Mesothelial cell of epicardium (in vitro differentiated cells): ENCODE data around the gene ACOT2. TPM values are rescaled to one million over a fixed set of nuclear protein-coding genes. Genes with fewer than 3 reads are reported as not detected.
"Not testable (repeated sequence)": the region's sequence is repeated elsewhere in the genome, so short reads cannot be mapped to it uniquely, and the experiment has no call there.

ENCODE experiments used
- DNase-seq, 2 experiments: peaks; one replicate each; pipeline ENCODE4 v3.0.0; 2021; ENCODE audit warnings: low spot score in 2 of 2; ENCODE audit not compliant: unreplicated experiment in 2 of 2
- H3K27ac Mint-ChIP-seq: 2 replicates; pipeline ENCODE4 v1.8.0; 2021; ENCODE audit warnings: mixed read lengths
- H3K27me3 Mint-ChIP-seq: 2 replicates; pipeline ENCODE4 v1.8.0; 2021; ENCODE audit warnings: low read depth, mixed read lengths
- H3K36me3 Mint-ChIP-seq: 2 replicates; pipeline ENCODE4 v1.8.0; 2021; ENCODE audit warnings: mixed read lengths
- H3K4me1 Mint-ChIP-seq: 2 replicates; pipeline ENCODE4 v1.8.0; 2021; ENCODE audit warnings: mixed read lengths
- H3K4me3 Mint-ChIP-seq: 2 replicates; pipeline ENCODE4 v1.8.0; 2021; ENCODE audit warnings: mild to moderate bottlenecking, moderate library complexity, mixed read lengths
- H3K9me3 Mint-ChIP-seq: 2 replicates; pipeline ENCODE4 v1.8.0; 2021; ENCODE audit warnings: mixed read lengths
- total RNA-seq: library from RNA; stranded (reverse); gene quantifications from 3 replicates; pipeline ENCODE4 v1.2.1, GENCODE V29; 2021
- TF ChIP-seq, protein P1 (sequence below): fragments of 200-600 bp; sonication (generic); IDR thresholded peaks from one replicate; pipeline ENCODE4 v1.5.0; 2021; ENCODE audit warnings: antibody characterized with exemption; ENCODE audit not compliant: unreplicated experiment

Gene ACOT2
- total RNA-seq, 1 donor from 2014 or later = 25.6 TPM

DNA sequence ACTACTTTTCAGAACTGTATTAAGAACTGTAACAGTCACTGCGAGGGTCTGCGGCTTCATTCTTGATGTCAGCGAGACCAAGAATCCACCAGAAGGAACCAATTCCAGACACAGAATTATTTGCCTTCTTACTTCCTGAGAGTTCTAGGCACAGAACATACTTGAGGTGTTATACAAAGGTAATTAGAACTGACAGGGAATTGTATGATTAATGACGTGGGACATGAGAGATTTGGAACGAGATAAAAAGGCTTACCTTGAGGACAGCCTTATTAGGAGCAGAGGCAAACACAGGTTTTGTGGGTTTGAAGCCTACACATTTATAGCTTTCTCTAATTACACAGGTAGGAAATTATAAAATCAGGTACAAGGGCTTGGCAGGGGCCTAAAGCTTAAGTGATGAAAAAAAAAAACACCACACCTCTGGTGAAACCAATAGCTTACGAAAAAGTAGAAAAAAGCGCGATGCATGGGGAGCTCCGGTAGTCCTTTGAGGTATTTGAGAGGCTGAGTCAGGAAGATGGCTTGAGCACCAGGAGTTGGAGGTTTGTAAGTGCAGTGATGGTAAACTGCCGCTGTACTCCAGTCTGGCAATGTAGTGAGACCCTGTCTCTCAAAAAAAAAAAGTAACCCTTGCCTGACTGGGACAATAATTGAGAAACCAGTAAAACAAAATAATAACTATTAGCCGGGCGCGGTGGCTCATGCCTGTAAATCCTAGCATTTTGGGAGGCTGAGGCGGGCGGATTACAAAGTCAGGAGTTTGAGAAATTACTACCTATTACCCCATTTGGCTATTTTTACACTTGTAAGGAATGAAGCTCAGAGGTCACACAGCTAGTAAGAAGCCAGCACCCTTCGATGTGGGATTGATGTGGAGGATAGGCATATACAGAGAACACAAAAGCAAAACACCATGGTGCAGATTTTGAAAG, 795 bp upstream of the ACOT2 start:
- Mint-ChIP-seq H3K4me1 (peaks cover 40% of the 10 kb centered on the region), H3K27me3 (no peaks in the 10 kb centered on the region), H3K4me3 (peak overlapping the region; percentile 90), H3K36me3 (peaks cover 16% of the 10 kb centered on the region), H3K9me3 (no peaks in the 10 kb centered on the region), H3K27ac (peak overlapping the region; percentile 92)
- TF ChIP-seq, protein P1, sequence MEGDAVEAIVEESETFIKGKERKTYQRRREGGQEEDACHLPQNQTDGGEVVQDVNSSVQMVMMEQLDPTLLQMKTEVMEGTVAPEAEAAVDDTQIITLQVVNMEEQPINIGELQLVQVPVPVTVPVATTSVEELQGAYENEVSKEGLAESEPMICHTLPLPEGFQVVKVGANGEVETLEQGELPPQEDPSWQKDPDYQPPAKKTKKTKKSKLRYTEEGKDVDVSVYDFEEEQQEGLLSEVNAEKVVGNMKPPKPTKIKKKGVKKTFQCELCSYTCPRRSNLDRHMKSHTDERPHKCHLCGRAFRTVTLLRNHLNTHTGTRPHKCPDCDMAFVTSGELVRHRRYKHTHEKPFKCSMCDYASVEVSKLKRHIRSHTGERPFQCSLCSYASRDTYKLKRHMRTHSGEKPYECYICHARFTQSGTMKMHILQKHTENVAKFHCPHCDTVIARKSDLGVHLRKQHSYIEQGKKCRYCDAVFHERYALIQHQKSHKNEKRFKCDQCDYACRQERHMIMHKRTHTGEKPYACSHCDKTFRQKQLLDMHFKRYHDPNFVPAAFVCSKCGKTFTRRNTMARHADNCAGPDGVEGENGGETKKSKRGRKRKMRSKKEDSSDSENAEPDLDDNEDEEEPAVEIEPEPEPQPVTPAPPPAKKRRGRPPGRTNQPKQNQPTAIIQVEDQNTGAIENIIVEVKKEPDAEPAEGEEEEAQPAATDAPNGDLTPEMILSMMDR = no peak
- DNase-seq = no peak

DNA sequence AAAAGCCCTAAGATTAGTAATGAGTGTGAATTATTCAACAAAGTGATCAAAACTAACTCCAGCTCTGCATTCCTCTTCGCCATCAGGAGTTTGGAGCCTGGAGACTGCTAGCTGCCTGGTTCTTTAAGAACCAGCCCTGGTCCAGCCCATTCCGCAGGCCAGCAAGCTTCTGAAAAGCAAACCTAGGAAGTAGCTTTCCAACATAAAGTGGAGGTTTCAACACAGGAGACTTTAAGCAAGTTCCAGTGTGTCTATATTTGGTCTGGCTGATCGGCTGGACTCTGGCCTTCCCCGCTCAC, 178 bp upstream of the ACOT2 start:
- Mint-ChIP-seq H3K27ac (peak overlapping the region; percentile 92), H3K36me3 (peaks cover 19% of the 10 kb centered on the region), H3K4me3 (peak overlapping the region; percentile 90), H3K4me1 (peaks cover 40% of the 10 kb centered on the region)
- not testable (repeated sequence) for H3K27me3 Mint-ChIP-seq, H3K9me3 Mint-ChIP-seq, DNase-seq

DNA sequence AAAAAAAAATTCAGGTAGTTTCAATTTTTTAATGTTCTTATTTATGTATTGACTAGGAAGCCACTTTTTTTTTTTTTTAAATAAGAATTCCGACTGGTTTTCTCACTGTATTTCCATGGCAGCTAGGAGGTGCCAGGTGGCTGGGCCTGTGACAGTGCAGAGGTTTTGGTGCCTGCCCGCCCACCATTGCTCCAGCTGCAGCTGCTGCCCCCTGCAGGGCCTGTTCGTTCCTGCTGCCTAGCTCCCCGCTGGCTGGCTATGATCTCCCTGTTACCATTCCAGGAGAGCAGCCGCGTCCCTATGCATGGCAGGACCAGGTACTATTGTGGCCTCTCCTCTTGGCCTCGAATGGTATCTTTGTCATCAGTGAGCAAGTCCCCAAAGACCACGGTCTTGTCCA, 1.9 kb downstream of the ACOT2 start:
- H3K4me1 Mint-ChIP-seq = peaks cover 28% of the 10 kb centered on the region
- peaks cover 16% of the 10 kb centered on the region for H3K36me3 Mint-ChIP-seq
- peak overlapping the region; percentile 17 for H3K4me3 Mint-ChIP-seq
- H3K9me3 Mint-ChIP-seq, H3K27ac Mint-ChIP-seq, H3K27me3 Mint-ChIP-seq: not testable (repeated sequence)
- DNase-seq = peak in 1 of 2 experiments; percentile 63

DNA sequence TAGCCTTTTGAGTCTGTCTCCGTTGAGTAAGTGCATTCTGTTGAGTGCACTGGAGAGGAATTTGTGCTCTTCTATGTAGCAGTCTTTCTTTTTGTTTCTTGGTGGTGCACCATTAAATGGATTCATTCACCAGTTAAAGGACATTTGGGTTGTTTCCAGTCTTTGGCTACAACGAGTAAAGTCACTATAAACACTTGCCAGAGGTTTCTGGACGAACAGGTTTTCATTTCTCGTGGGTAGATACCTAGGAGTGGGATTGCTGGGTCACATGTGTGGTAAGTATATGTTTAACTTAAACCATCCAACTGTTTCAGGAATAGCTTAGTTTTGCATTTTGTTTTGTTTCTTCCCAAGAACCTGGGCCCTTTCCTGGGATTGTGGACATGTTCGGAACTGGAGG, 4.0 kb downstream of the ACOT2 start:
- H3K27ac Mint-ChIP-seq, H3K27me3 Mint-ChIP-seq, DNase-seq, H3K9me3 Mint-ChIP-seq, H3K4me3 Mint-ChIP-seq: not testable (repeated sequence)
- Mint-ChIP-seq H3K36me3 (peaks cover 18% of the 10 kb centered on the region), H3K4me1 (peaks cover 19% of the 10 kb centered on the region)

DNA sequence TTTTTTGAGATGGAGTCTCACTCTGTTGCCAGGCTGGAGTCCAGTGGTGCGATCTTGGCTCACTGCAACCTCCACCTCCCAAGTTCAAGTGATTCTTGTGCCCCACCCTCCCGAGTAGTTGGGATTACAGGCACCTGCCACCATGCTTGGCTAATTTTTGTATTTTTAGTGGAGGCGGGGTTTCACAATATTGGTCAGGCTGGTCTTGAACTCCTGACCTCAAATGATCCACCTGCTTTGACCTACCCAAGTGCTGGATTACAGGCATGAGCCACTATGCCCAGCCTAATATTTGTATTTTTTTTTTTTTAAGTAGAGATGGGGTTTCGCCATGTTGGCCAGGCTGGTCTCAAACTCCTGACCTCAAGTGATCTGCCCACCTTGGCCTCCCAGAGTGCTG, 4.7 kb downstream of the ACOT2 start:
- not testable (repeated sequence) for H3K4me3 Mint-ChIP-seq, H3K27ac Mint-ChIP-seq, H3K9me3 Mint-ChIP-seq, H3K27me3 Mint-ChIP-seq, DNase-seq
- Mint-ChIP-seq H3K36me3 (peaks cover 18% of the 10 kb centered on the region), H3K4me1 (peaks cover 12% of the 10 kb centered on the region)

DNA sequence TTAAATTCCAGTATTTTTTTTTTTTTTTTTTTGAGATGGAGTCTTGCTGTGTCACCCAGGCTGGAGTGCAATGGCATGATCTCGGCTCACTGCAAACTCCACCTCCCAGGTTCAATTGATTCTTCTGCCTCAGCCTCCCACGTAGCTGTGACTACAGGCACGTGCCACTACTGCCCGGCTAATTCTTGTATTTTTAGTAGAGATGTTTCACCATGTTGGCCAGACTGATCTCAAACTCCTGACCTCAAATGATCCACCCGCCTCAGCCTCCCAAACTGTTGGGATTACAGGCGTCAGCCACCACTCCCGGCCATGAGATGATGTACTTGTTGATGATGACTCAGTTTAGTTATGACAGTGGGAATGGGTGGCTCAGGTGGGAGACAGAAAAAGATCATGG, 5.2 kb downstream of the ACOT2 start:
- DNase-seq = not testable (repeated sequence)

DNA sequence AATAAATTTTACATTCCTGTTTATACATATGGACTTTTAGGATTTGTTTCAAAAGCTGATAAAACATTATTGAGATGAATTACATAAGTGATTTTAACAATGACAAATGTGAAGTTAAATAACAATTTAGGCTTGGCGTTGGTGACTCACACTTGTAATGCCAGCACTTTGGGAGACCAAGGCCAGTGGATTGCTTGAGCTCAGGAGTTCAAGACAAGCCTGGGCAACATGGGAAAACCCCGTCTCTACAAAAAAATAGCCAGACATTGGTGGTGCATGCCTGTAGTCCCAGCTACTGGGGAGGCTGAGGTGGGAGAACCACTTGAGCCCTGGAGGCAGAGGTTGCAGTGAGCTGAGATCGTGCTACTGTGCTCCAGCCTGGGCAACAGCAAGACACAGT, 7.4 kb downstream of the ACOT2 start:
- Mint-ChIP-seq H3K4me1 (no peaks in the 10 kb centered on the region), H3K9me3 (no peaks in the 10 kb centered on the region), H3K27ac (no peak overlapping the region), H3K36me3 (peaks cover 24% of the 10 kb centered on the region), H3K27me3 (no peaks in the 10 kb centered on the region), H3K4me3 (no peak overlapping the region)
- DNase-seq = no peak
- TF ChIP-seq, protein P1 = no peak

More for the DNA sequence above, 5.2 kb downstream of the ACOT2 start:
- H3K27me3 Mint-ChIP-seq, H3K9me3 Mint-ChIP-seq, H3K27ac Mint-ChIP-seq, H3K4me1 Mint-ChIP-seq, H3K4me3 Mint-ChIP-seq: not testable (repeated sequence)
- peaks cover 18% of the 10 kb centered on the region for H3K36me3 Mint-ChIP-seq

DNA sequence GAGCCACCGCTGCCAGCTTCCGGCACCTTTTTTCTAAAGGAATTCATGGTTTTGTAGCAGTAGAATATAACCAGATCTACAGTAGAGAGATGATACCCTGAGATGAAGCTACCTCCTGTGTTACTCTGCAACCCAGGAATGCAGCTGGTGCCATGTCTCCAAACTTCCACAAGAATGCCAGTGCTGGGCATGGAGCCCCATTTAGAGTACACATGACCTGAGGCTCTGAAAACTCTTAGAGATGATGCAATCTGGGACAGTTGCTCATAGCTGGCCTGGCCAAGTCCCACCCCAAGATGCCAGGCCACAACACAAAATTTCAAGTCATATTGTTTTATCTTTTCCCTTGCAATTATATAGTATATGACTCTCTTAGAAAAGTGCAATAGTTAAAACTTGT, 8.2 kb downstream of the ACOT2 start:
- not testable (repeated sequence) for H3K9me3 Mint-ChIP-seq, H3K27ac Mint-ChIP-seq, H3K27me3 Mint-ChIP-seq, DNase-seq, H3K4me3 Mint-ChIP-seq, H3K4me1 Mint-ChIP-seq
- H3K36me3 Mint-ChIP-seq = peaks cover 23% of the 10 kb centered on the region

DNA sequence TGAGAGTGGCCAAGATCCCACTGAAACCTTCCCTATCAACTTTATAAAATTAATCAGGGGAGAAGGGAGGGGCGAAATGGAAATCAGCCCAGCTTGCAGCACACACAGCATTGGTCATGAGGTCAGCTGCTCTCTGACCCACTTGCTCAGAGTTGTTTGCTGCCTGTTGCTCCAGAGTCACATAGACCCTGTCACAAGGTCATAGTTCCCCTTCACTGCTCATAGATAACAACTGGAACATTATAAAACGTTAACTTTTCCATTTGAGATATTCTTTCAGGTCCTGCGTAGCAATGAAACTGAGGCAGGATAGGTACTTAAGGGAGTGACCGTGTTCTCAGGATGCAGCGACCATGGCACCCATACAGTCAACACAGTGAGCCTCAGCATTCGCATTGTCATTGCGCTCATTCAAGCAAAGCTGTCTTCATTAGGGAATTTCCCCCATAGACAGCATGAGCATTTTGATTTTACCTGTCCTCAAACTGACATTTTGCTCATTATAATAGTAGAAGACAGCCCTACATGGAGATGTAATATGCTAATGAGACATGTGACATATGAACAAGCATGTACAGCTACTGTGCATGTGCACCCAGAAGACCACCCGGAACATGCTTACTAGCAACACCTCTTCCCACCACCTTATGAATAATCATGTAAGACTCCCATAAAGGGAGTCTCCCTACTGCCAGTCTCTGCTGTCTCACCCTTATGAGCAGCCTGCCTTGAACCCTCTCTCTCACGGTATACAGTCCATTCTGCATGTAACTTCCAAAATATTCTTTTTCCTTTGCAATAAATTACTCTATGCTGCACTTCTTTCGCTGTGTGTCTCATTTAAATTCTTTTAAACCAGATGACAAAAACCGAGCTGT, 13.3 kb downstream of the ACOT2 start:
- H3K27me3 Mint-ChIP-seq, H3K4me1 Mint-ChIP-seq, DNase-seq, H3K27ac Mint-ChIP-seq, H3K4me3 Mint-ChIP-seq, H3K9me3 Mint-ChIP-seq: not testable (repeated sequence)
- peaks cover 12% of the 10 kb centered on the region for H3K36me3 Mint-ChIP-seq
